Liver (tissue), 9 donors: ENCODE data around the gene NUDT17. TPM values are rescaled to one million over a fixed set of nuclear protein-coding genes. Genes with fewer than 3 reads are reported as not detected.

ENCODE experiments used
- DNase-seq: peaks from one replicate; pipeline ENCODE4 v3.0.0-alpha.2; 2017; ENCODE audit warnings: low spot score
- H3K27ac ChIP-seq, 2 donors: one replicate each; pipeline ENCODE4 v1.7.0; 2013; ENCODE audit warnings: inconsistent platforms in 2 of 2, low read length in 2 of 2, control low read depth in 1 of 2, low read depth in 1 of 2, mild to moderate bottlenecking in 1 of 2
- H3K27me3 ChIP-seq, 4 donors: one replicate each; pipeline versions ENCODE4 v1.6.1 to v1.7.0; 2013; ENCODE audit warnings: low read length in 3 of 4, inconsistent platforms in 1 of 4, mild to moderate bottlenecking in 1 of 4, moderate library complexity in 1 of 4; ENCODE audit not compliant: control insufficient read depth in 4 of 4, insufficient read depth in 4 of 4
- H3K36me3 ChIP-seq, 4 donors: one replicate each; pipeline versions ENCODE4 v1.6.1 to v1.7.0; 2013; ENCODE audit warnings: low read length in 3 of 4, mild to moderate bottlenecking in 3 of 4, low read depth in 1 of 4, moderate library complexity in 1 of 4; ENCODE audit not compliant: control insufficient read depth in 4 of 4, insufficient read depth in 3 of 4
- H3K4me1 ChIP-seq, 4 donors: one replicate each; pipeline versions ENCODE4 v1.6.1 to v1.7.0; 2013; ENCODE audit warnings: low read length in 3 of 4, mild to moderate bottlenecking in 3 of 4, moderate library complexity in 1 of 4; ENCODE audit not compliant: control insufficient read depth in 4 of 4, insufficient read depth in 4 of 4
- H3K4me3 ChIP-seq, 3 donors: one replicate each; pipeline versions ENCODE4 v1.6.1 to v1.7.0; 2013; ENCODE audit warnings: low read length in 3 of 3, control low read depth in 1 of 3, low read depth in 1 of 3, mild to moderate bottlenecking in 1 of 3
- H3K9ac ChIP-seq, 2 donors: one replicate each; pipeline ENCODE4 v1.7.0; 2013; ENCODE audit warnings: low read length in 2 of 2, mild to moderate bottlenecking in 2 of 2, moderate library complexity in 2 of 2, control low read depth in 1 of 2, low read depth in 1 of 2
- H3K9me3 ChIP-seq, 4 donors: one replicate each; pipeline versions ENCODE4 v1.6.1 to v1.7.0; 2013; ENCODE audit warnings: low read length in 3 of 4; ENCODE audit not compliant: control insufficient read depth in 4 of 4
- EGR1 ChIP-seq, 2 donors: IDR thresholded peaks; 2 replicates each; pipeline ENCODE4 v1.6.1; 2016 to 2018; ENCODE audit warnings: antibody characterized with exemption in 2 of 2, low read depth in 2 of 2
- FOXA2 ChIP-seq: IDR thresholded peaks from 2 replicates; pipeline ENCODE4 v1.6.1; 2016; ENCODE audit warnings: antibody characterized with exemption
- GABPA ChIP-seq, 2 donors: IDR thresholded peaks in 1 of 2; conservative IDR thresholded peaks in 1 of 2; 2 replicates each; pipeline ENCODE4 v1.6.1; 2016; ENCODE audit warnings: antibody characterized with exemption in 2 of 2, mild to moderate bottlenecking in 1 of 2, moderate library complexity in 1 of 2
- HNF4A ChIP-seq, 2 donors: conservative IDR thresholded peaks; 2 replicates each; pipeline ENCODE4 v1.6.1; 2016; ENCODE audit warnings: antibody characterized with exemption in 2 of 2, mild to moderate bottlenecking in 2 of 2
- HNF4G ChIP-seq: IDR thresholded peaks from 2 replicates; pipeline ENCODE4 v1.6.1; 2016; ENCODE audit warnings: antibody characterized with exemption
- JUND ChIP-seq, 2 donors: IDR thresholded peaks; 2 replicates each; pipeline ENCODE4 v1.6.1; 2016; ENCODE audit warnings: antibody characterized with exemption in 2 of 2
- NR2F2 ChIP-seq: IDR thresholded peaks from 2 replicates; pipeline ENCODE4 v1.6.1; 2016; ENCODE audit warnings: antibody characterized with exemption
- RAD21 ChIP-seq, 2 donors: IDR thresholded peaks; 2 replicates each; pipeline ENCODE4 v1.6.1; 2016; ENCODE audit warnings: antibody characterized with exemption in 2 of 2, mild to moderate bottlenecking in 2 of 2
- RXRA ChIP-seq, 2 donors: IDR thresholded peaks; 2 replicates each; pipeline ENCODE4 v1.6.1; 2017 to 2018; ENCODE audit warnings: antibody characterized with exemption in 2 of 2, mild to moderate bottlenecking in 1 of 2
- SP1 ChIP-seq: IDR thresholded peaks from 2 replicates; pipeline ENCODE4 v1.6.1; 2018; ENCODE audit warnings: antibody characterized with exemption, mild to moderate bottlenecking
- TAF1 ChIP-seq: conservative IDR thresholded peaks from 2 replicates; pipeline ENCODE4 v1.6.1; 2016; ENCODE audit warnings: antibody characterized with exemption, mild to moderate bottlenecking
- YY1 ChIP-seq: IDR thresholded peaks from 2 replicates; pipeline ENCODE4 v1.6.1; 2016; ENCODE audit warnings: antibody characterized with exemption, mild to moderate bottlenecking
- WGBS: extraction: QIAGEN DNeasy Blood & Tissue Kit; methylation state at CpG from one replicate; pipeline ENCODE4 v1.1.7; 2013; 5-methylcytosine and 5-hydroxymethylcytosine counted together
- polyA plus RNA-seq, 2 donors: library from polyadenylated mRNA; stranded (reverse) in 1 of 2; unstranded in 1 of 2; fragments of 200-250 nt in 1 of 2; fragments of >200 nt in 1 of 2; fragmentation: Nextera tagmentation in 1 of 2; extraction: Ambion mirVana in 1 of 2; gene quantifications; one replicate each; pipeline versions ENCODE4 v1.2.1 to v1.2.3, GENCODE V29; 2013 to 2015
- total RNA-seq, 2 donors: library from RNA; depleted of rRNA; stranded (reverse); fragments of >200 nt; gene quantifications; one replicate each; pipeline ENCODE4 v1.2.3, GENCODE V29; 2014
- TF ChIP-seq, protein P1 (sequence below): IDR thresholded peaks from 2 replicates; pipeline ENCODE4 v1.6.1; 2016; ENCODE audit warnings: antibody characterized with exemption
- TF ChIP-seq, protein P2 (sequence below): IDR thresholded peaks from 2 replicates; pipeline ENCODE4 v1.6.1; 2016; ENCODE audit warnings: antibody characterized with exemption
- TF ChIP-seq, protein P3 (sequence below): IDR thresholded peaks from 2 replicates; pipeline ENCODE4 v1.6.1; 2016; ENCODE audit warnings: antibody characterized with exemption
- TF ChIP-seq, protein P4 (sequence below): IDR thresholded peaks from 2 replicates; pipeline ENCODE4 v1.6.1; 2016; ENCODE audit warnings: antibody characterized with exemption, mild to moderate bottlenecking
- donor health status: healthy.
- donor health status: healthy.
- donor health status: healthy.
- donor health status: healthy.
- donor health status: healthy.

Gene NUDT17
- total and polyA plus RNA-seq, 4 donors: 0.59 to 2.1 (median 1.0) TPM

DNA sequence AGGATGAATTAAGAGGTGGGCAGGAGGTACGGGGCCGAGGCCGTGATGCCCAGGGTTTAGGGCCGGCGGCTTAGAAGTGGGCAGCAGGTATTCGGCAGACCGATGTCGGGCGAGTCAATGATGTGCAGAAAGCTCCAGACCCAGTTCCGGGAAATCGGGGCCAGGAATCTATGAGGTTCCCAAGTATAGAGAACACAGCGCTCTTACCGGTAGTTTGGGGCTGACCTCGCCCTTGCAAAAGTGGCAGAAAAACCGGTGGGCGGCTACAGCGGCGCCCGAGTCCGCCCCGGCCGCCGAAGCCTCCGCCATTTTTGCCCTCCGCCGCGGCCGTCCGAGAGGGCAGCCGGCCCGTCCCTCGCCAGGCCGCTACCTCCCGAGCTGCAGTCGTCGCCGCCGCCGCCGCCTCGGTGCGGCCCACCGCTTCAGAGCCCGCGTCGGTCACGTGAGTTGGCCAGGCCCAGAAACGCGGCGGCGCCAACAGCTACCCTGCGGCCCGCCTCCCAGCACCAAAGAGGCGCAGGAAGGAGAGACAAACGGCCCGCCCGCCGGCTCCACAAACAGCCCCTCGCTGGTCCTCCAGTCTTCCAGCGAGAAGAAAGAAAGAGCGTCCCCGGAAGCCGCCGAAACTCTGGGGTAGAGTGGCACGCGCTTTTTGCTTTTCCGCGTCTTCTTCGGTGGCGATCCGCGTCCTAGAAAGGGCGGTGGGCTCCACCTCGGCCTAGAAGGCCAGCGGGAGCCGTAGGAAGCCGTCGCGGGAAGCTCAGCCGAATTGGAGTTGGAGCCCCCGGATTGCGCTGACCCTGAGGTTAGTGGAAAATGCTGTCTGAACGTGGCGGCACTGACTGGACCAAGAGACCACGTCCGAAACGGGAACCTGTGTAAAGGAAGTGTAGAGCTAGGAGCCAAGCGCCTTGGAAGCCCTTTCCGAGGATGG is 21.6 kb upstream of the NUDT17 start, which contains the start of the genes POLR3C and RNF115:
Gene POLR3C, plus strand, starts transcription at position 636 of the 934 bp plus-strand sequence. CDS start 1,577 bp downstream, outside the sequence.
Gene RNF115, minus strand, starts transcription at position 531 of the 934 bp plus-strand sequence. Its CDS starts 222 bp downstream, at position 309.
- peaks cover 4 to 12% (median 7%) of the 10 kb centered on the region in 4 donors for H3K4me1 ChIP-seq
- H3K27ac ChIP-seq: peak within 1 kb of the TSS; percentile 85 to 94
- no peaks in the 10 kb centered on the region for H3K9me3 ChIP-seq
- no peaks in the 10 kb centered on the region for H3K27me3 ChIP-seq
- under 1% methylated on average over 89 of the region's 89 CpGs for WGBS
- peak; percentile 86 for DNase-seq
- H3K9ac ChIP-seq: peak within 1 kb of the TSS; percentile 88 to 99
- H3K4me3 ChIP-seq: peak within 1 kb of the TSS; percentile 74 to 98 (median 93)
- TF ChIP-seq SP1: peak; percentile 55
- TF ChIP-seq NR2F2: no peak
- TF ChIP-seq, protein P1, sequence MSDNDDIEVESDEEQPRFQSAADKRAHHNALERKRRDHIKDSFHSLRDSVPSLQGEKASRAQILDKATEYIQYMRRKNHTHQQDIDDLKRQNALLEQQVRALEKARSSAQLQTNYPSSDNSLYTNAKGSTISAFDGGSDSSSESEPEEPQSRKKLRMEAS: peak; percentile 78
- TF ChIP-seq RXRA (IDR thresholded peaks at IDR 0.05): peak; percentile 25 to 31
- peak; percentile 46 to 78 for TF ChIP-seq GABPA (IDR thresholded peaks at IDR 0.05 in 1 of 2, conservative IDR thresholded peaks at IDR 0.05 in 1 of 2)
- TF ChIP-seq, protein P2, sequence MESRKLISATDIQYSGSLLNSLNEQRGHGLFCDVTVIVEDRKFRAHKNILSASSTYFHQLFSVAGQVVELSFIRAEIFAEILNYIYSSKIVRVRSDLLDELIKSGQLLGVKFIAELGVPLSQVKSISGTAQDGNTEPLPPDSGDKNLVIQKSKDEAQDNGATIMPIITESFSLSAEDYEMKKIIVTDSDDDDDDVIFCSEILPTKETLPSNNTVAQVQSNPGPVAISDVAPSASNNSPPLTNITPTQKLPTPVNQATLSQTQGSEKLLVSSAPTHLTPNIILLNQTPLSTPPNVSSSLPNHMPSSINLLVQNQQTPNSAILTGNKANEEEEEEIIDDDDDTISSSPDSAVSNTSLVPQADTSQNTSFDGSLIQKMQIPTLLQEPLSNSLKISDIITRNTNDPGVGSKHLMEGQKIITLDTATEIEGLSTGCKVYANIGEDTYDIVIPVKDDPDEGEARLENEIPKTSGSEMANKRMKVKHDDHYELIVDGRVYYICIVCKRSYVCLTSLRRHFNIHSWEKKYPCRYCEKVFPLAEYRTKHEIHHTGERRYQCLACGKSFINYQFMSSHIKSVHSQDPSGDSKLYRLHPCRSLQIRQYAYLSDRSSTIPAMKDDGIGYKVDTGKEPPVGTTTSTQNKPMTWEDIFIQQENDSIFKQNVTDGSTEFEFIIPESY: no peak
- TF ChIP-seq HNF4A (conservative IDR thresholded peaks at IDR 0.05): peak; percentile 23 to 25
- TF ChIP-seq RAD21 (IDR thresholded peaks at IDR 0.05): peak; percentile 21 to 44
- TF ChIP-seq, protein P3, sequence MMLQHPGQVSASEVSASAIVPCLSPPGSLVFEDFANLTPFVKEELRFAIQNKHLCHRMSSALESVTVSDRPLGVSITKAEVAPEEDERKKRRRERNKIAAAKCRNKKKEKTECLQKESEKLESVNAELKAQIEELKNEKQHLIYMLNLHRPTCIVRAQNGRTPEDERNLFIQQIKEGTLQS: no peak
- peak; percentile 60 for TF ChIP-seq TAF1
- no peak for TF ChIP-seq FOXA2
- TF ChIP-seq YY1: peak; percentile 79
- peak; percentile 16 to 30 for TF ChIP-seq EGR1 (IDR thresholded peaks at IDR 0.05; ENCODE audit: low read depth in 2 of 2)
- no peak for TF ChIP-seq HNF4G
- TF ChIP-seq, protein P4, sequence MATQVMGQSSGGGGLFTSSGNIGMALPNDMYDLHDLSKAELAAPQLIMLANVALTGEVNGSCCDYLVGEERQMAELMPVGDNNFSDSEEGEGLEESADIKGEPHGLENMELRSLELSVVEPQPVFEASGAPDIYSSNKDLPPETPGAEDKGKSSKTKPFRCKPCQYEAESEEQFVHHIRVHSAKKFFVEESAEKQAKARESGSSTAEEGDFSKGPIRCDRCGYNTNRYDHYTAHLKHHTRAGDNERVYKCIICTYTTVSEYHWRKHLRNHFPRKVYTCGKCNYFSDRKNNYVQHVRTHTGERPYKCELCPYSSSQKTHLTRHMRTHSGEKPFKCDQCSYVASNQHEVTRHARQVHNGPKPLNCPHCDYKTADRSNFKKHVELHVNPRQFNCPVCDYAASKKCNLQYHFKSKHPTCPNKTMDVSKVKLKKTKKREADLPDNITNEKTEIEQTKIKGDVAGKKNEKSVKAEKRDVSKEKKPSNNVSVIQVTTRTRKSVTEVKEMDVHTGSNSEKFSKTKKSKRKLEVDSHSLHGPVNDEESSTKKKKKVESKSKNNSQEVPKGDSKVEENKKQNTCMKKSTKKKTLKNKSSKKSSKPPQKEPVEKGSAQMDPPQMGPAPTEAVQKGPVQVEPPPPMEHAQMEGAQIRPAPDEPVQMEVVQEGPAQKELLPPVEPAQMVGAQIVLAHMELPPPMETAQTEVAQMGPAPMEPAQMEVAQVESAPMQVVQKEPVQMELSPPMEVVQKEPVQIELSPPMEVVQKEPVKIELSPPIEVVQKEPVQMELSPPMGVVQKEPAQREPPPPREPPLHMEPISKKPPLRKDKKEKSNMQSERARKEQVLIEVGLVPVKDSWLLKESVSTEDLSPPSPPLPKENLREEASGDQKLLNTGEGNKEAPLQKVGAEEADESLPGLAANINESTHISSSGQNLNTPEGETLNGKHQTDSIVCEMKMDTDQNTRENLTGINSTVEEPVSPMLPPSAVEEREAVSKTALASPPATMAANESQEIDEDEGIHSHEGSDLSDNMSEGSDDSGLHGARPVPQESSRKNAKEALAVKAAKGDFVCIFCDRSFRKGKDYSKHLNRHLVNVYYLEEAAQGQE: peak; percentile 71
- H3K36me3 ChIP-seq: peaks cover 13 to 25% (median 22%) of the 10 kb centered on the region in 4 donors

DNA sequence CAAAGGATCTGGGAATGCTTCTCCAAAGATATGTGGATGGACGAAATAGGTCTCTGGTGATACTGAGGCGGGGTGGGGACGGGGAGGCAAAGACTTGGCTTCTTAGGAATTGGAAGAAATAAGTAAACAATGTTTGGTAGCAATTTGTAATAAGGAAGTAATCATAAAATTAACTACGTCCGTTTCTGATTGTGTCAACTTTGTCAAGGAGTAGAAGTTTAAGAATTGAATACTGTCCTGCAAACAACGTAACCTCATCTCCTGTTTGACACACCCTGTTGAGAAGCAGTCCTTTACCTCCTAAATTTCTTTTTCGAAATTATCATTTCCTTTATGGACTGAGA is 21.0 kb upstream of the NUDT17 start:
- peak overlapping the region; percentile 88 to 99 for H3K9ac ChIP-seq
- WGBS: 2% methylated on average over 7 of the region's 7 CpGs
- H3K4me1 ChIP-seq: peaks cover 4 to 12% (median 7%) of the 10 kb centered on the region in 4 donors
- peaks cover 13 to 31% (median 28%) of the 10 kb centered on the region in 4 donors for H3K36me3 ChIP-seq
- H3K27me3 ChIP-seq: no peaks in the 10 kb centered on the region
- DNase-seq: no peak
- TF ChIP-seq GABPA (IDR thresholded peaks at IDR 0.05 in 1 of 2, conservative IDR thresholded peaks at IDR 0.05 in 1 of 2): no peak
- no peak for TF ChIP-seq YY1
- no peak for TF ChIP-seq RXRA (IDR thresholded peaks at IDR 0.05)
- no peak for TF ChIP-seq TAF1
- TF ChIP-seq JUND (IDR thresholded peaks at IDR 0.05): no peak
- no peak for TF ChIP-seq HNF4A (conservative IDR thresholded peaks at IDR 0.05)
- TF ChIP-seq, protein P4: no peak
- TF ChIP-seq, protein P2: no peak
- TF ChIP-seq SP1: no peak
- no peak for TF ChIP-seq EGR1 (IDR thresholded peaks at IDR 0.05; ENCODE audit: low read depth in 2 of 2)
- peak overlapping the region; percentile 74 to 98 (median 93) for H3K4me3 ChIP-seq
- peak overlapping the region; percentile 85 to 94 for H3K27ac ChIP-seq
- H3K9me3 ChIP-seq: no peaks in the 10 kb centered on the region
